SK-N-MC (cell line): ENCODE results near the gene TTC1.

Experiments
- EZH2 ChIP-seq: fragments of 200-600 bp; sonication (generic); IDR thresholded peaks from one replicate; pipeline ENCODE4 v1.6.1; 2017; ENCODE audit warnings: antibody characterized with exemption
- POLR2AphosphoS5 ChIP-seq: IDR thresholded peaks from 2 replicates; pipeline ENCODE4 v1.6.1; 2012; ENCODE audit warnings: mild to moderate bottlenecking, low read depth, low read length, borderline replicate concordance

DNA sequence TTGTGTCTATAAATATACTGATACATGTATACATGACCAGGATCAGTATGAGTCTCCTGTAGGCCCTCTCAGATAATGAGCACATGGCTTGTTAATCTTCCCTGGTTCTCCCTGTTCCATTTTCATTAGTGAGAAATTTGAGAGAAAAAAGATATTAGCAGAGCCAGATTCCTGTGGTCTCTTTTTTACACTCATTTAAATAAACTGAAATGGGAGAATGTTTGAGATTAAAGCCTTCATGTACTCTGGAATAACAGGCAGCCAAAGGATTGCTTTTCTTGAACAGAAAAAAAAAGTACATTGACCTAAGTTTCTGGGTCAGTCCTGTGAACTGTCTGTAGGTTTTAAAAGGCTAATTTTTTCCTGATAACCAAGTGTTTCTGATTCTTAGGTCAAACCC lies 66.1 kb downstream of the TTC1 start:
- TF ChIP-seq POLR2AphosphoS5 (no peak), EZH2 (no peak)
